Esophagus squamous epithelium (tissue), 4 donors: ENCODE data around the gene IFI27L2.

Source experiments
- POLR2A ChIP-seq, 4 donors: fragments of 450-650 bp; IDR thresholded peaks; one replicate each; pipeline ENCODE4 v1.6.1; 2017; ENCODE audit warnings: antibody characterized with exemption in 4 of 4, mild to moderate bottlenecking in 4 of 4, moderate library complexity in 3 of 4
- TF ChIP-seq, protein P1 (sequence below), 6 experiments: fragments of 450-650 bp in 4 of 6; fragments of 200-600 bp in 2 of 6; sonication (generic) in 2 of 6; IDR thresholded peaks; one replicate each; pipeline ENCODE4 v1.5.1; 2016 to 2019; ENCODE audit warnings: antibody characterized with exemption in 6 of 6, mild to moderate bottlenecking in 4 of 6, moderate library complexity in 4 of 6

DNA sequence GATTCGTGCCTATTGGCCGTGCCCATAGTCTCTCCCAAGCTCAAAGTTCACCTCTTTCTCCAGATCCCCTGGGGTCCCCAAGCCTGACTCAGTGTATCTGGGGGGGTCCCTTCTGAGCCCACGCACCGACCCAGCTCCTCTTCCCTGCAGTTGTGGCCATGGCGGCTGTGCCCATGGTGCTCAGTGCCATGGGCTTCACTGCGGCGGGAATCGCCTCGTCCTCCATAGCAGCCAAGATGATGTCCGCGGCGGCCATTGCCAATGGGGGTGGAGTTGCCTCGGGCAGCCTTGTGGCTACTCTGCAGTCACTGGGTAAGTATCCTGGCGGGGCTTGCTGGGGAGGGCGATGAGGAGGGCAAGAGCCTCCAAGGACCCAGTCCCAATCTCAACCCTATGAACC lies 13.8 kb downstream of the IFI27L2 start:
- TF ChIP-seq, protein P1, sequence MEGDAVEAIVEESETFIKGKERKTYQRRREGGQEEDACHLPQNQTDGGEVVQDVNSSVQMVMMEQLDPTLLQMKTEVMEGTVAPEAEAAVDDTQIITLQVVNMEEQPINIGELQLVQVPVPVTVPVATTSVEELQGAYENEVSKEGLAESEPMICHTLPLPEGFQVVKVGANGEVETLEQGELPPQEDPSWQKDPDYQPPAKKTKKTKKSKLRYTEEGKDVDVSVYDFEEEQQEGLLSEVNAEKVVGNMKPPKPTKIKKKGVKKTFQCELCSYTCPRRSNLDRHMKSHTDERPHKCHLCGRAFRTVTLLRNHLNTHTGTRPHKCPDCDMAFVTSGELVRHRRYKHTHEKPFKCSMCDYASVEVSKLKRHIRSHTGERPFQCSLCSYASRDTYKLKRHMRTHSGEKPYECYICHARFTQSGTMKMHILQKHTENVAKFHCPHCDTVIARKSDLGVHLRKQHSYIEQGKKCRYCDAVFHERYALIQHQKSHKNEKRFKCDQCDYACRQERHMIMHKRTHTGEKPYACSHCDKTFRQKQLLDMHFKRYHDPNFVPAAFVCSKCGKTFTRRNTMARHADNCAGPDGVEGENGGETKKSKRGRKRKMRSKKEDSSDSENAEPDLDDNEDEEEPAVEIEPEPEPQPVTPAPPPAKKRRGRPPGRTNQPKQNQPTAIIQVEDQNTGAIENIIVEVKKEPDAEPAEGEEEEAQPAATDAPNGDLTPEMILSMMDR (IDR thresholded peaks at IDR 0.05): no peak
- no peak for TF ChIP-seq POLR2A (IDR thresholded peaks at IDR 0.05)
